Spinal cord (tissue), 10 donors: ENCODE data around the gene ADGRV1. TPM values are rescaled to one million over a fixed set of nuclear protein-coding genes. Genes with fewer than 3 reads are reported as not detected.

ENCODE experiments used
- DNase-seq, 6 donors: peaks; one replicate each; pipeline versions ENCODE4 v3.0.0 to v3.0.0-alpha.2; 2013 to 2015; ENCODE audit warnings: low spot score in 6 of 6, low read depth in 4 of 6
- H3K27ac ChIP-seq: one replicate; pipeline ENCODE4 v1.5.1; 2013; ENCODE audit warnings: low read depth, low read length, control low read depth
- H3K27me3 ChIP-seq: one replicate; pipeline ENCODE4 v1.6.1; 2013; ENCODE audit warnings: low read length; ENCODE audit not compliant: control insufficient read depth, insufficient read depth
- H3K36me3 ChIP-seq: one replicate; pipeline ENCODE4 v1.6.1; 2013; ENCODE audit warnings: low read length; ENCODE audit not compliant: control insufficient read depth, insufficient read depth
- H3K4me1 ChIP-seq: one replicate; pipeline ENCODE4 v1.6.1; 2013; ENCODE audit warnings: low read length; ENCODE audit not compliant: control insufficient read depth, insufficient read depth
- H3K4me3 ChIP-seq: one replicate; pipeline ENCODE4 v1.5.1; 2013; ENCODE audit warnings: low read depth, low read length, control low read depth
- H3K9me3 ChIP-seq: one replicate; pipeline ENCODE4 v1.6.1; 2013; ENCODE audit warnings: low read length; ENCODE audit not compliant: control insufficient read depth, insufficient read depth
- WGBS: methylation state at CpG from one replicate; pipeline ENCODE4 v1.1.5; 2013; ENCODE audit warnings: missing lambda C conversion rate; ENCODE audit not compliant: insufficient coverage; 5-methylcytosine and 5-hydroxymethylcytosine counted together
- polyA plus RNA-seq, 2 donors: library from polyadenylated mRNA; unstranded; fragments of 120-200 nt; gene quantifications; one replicate each; pipeline ENCODE4 v1.2.1, GENCODE V29; 2013; ENCODE audit not compliant: insufficient read length in 2 of 2
- total RNA-seq, 2 donors: library from RNA; depleted of rRNA in 1 of 2; stranded (reverse); fragments of 120-200 nt in 1 of 2; fragments of >200 nt in 1 of 2; gene quantifications; one replicate each; pipeline versions ENCODE4 v1.2.3 to v1.2.4, GENCODE V29; 2013 to 2014
- donor health status: healthy.

The ADGRV1 gene
- total and polyA plus RNA-seq, 4 donors, result 72.0 to 180 (median 108) TPM

DNA sequence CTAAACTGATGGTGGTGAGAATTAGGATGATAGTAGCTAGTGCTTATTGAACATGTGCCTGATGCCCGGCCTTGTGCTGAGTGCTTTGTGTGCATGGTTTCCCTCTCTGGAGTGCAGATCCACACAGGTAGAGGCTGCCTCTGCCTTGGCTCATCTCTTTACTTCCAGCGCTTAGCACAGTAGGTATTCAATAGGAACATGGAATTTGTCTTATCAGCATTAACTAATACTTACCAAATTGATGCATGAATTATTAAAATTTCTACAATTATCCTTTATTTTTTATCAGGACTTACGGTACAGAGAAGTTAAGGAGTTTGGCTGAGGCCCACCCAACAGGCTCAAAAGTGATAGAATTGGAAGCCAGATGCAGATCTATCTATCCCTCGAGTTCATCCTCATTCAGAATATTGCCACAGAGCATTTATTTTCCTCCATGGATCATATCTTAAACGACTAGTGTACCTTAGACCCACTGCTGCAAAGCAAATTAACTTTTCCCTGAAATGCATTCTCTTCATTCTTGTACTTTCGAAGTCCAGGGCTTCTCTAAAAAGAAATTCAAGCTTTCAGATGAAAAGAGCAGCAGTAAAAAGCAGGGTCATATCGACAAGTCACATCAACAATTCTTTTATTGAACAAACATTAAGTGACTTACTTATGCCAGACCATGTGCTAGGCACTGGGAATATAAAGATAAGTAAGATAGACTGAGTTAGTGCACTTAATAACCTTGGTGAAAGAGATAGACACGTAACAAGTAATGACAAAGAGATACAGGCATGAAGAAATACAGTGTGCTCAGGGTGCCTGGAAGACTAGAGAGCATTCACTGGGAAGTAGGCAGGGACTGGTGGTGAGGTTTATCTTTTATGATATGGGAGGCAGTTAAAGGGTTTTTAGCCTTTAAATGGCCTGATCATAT, 534.5 kb downstream of the ADGRV1 start:
- Histone ChIP-seq H3K27me3 (no peaks in the 10 kb centered on the region), H3K4me1 (no peaks in the 10 kb centered on the region), H3K4me3 (no peak overlapping the region), H3K36me3 (no peaks in the 10 kb centered on the region), H3K27ac (no peak overlapping the region), H3K9me3 (no peaks in the 10 kb centered on the region)
- DNase-seq, result no peak
- WGBS, result 67% methylated on average over 4 of the region's 8 CpGs

DNA sequence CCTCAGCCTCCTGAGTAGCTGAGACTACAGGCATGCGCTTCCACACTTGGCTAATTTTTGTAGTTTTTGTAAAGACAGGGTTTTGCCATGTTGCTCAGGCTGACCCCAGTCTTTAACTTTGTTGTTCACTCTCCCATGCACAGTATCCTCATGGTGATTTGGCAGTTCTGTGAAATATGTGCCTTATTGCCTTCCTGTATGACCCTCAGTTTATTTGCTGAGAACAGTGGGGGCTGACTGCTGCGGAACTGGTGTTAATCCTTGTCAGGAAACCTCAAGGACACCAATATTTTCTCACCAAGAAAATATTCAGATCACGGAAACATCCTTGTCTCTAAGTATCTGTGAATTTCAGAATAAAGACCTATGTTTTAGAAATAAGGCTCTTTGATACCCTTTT, 536.7 kb downstream of the ADGRV1 start:
- H3K9me3 ChIP-seq, result no peaks in the 10 kb centered on the region
- no peaks in the 10 kb centered on the region for H3K4me1 ChIP-seq
- no peak for DNase-seq
- no CpG with 5 or more reads among the region's 3 CpGs for WGBS
- no peak overlapping the region for H3K4me3 ChIP-seq
- H3K27ac ChIP-seq, result no peak overlapping the region
- no peaks in the 10 kb centered on the region for H3K36me3 ChIP-seq
- no peaks in the 10 kb centered on the region for H3K27me3 ChIP-seq

DNA sequence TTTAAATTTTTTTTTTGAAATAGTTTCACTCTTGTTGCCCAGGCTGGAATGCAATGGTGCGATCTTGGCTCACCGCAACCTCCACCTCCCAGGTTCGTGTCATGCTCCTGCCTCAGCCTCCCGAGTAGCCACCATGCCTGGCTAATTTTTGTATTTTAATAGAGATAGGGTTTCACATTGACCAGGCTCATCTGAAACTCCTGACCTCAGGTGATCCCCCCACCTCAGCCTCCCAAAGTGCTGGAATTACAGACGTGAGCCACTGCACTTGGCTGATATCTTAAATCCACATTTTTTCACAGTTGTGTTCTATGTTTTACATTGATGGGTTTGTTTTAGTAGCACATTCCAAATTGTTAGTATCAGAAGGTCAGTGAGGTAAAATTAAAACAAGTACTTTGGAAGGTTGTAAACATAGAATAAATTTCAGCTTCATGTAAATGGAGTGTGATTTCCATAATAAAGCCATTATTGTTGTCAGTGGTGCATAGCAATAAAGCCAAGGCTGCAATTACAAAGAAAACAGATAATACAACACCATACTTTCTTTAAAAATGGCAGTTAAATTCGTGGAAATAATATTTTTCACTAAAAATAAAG, 537.3 kb downstream of the ADGRV1 start:
- peak in 1 of 6 donors; percentile 72 for DNase-seq
- Histone ChIP-seq H3K27me3 (no peaks in the 10 kb centered on the region), H3K36me3 (no peaks in the 10 kb centered on the region), H3K9me3 (no peaks in the 10 kb centered on the region), H3K4me1 (no peaks in the 10 kb centered on the region), H3K4me3 (no peak overlapping the region), H3K27ac (no peak overlapping the region)
- WGBS, result no CpG with 5 or more reads among the region's 6 CpGs

DNA sequence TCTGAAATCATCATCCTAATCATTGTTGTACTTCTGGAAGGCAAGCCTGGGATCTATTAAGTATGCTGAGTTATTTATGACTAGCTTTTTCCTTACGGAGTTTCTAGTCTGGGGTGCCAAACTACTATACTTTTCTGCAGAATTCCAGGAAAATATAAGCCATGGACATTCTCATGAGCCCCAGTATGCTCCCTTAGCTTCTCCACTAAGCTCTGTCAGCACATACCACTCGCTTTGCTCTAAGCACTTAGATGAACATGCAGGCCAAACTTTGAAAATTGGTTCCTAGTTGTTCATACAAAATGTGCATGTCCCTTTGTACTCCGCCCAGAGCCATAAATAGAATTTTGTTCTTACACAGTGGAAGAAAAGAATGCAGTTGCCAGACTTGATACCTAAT, 539.9 kb downstream of the ADGRV1 start:
- H3K4me1 ChIP-seq, result no peaks in the 10 kb centered on the region
- H3K4me3 ChIP-seq, result no peak overlapping the region
- H3K27me3 ChIP-seq, result no peaks in the 10 kb centered on the region
- H3K27ac ChIP-seq, result no peak overlapping the region
- WGBS, result 69% methylated on average over 2 of the region's 3 CpGs
- H3K9me3 ChIP-seq, result no peaks in the 10 kb centered on the region
- no peaks in the 10 kb centered on the region for H3K36me3 ChIP-seq
- no peak for DNase-seq

DNA sequence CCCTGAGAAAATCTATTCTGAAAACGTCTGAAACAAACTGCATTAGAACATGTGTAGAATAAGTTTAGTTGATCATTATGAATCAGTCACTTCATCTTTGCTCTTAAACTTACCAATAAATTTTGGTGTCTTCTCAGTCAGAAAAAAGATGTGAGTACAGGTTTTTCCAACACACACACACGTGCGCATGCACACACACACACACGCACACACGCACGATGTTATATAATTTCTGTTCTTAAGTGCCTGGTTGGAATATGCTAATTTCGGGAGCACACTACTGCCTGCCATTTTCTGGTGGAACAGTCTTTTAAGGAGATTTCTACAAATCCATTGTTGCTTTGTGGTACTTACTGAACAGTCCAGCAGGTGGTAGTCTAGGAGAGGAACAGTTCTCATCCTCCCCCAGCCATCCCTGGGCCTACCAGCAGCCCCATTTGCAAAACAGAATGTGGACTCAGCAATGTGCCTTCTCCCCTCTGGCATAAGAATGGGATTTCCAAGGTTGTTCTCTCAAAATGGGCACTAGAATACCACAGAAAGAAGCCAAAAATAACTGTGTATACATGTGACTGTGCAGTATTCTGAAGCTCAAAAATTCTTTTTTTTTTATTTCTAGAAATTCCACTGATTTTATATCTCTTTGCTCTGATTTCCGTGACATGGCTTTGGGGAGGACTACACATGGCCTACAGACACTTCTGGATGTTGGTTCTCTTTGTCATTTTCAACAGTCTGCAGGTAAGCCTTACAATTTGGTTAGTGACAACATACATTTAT, 543.2 kb downstream of the ADGRV1 start:
- Histone ChIP-seq H3K27me3 (no peaks in the 10 kb centered on the region), H3K9me3 (peaks cover 7% of the 10 kb centered on the region), H3K4me1 (no peaks in the 10 kb centered on the region), H3K4me3 (no peak overlapping the region), H3K36me3 (no peaks in the 10 kb centered on the region), H3K27ac (no peak overlapping the region)
- 100% methylated on average over 1 of the region's 8 CpGs for WGBS
- peak in 5 of 6 donors; percentile 29 to 92 (median 68) for DNase-seq

GRCh38 chr5:91103353-91104061, 544.9 kb downstream of the ADGRV1 start:
- WGBS, result 95% methylated on average over 5 of the region's 6 CpGs
- DNase-seq, result no peak
- Histone ChIP-seq H3K4me3 (no peak overlapping the region), H3K27me3 (no peaks in the 10 kb centered on the region), H3K27ac (no peak overlapping the region), H3K36me3 (no peaks in the 10 kb centered on the region), H3K4me1 (no peaks in the 10 kb centered on the region), H3K9me3 (peaks cover 7% of the 10 kb centered on the region)

- no peak overlapping the region for H3K4me3 ChIP-seq
- WGBS, result no CpG with 5 or more reads among the region's 1 CpG
- no peak overlapping the region for H3K27ac ChIP-seq
Observed at GRCh38 chr5:91104062-91104448, 545.5 kb downstream of the ADGRV1 start.

GRCh38 chr5:91106842-91107511, 548.4 kb downstream of the ADGRV1 start:
- no peak for DNase-seq
- Histone ChIP-seq H3K27me3 (no peaks in the 10 kb centered on the region), H3K36me3 (no peaks in the 10 kb centered on the region), H3K4me1 (no peaks in the 10 kb centered on the region), H3K4me3 (no peak overlapping the region), H3K9me3 (peaks cover 7% of the 10 kb centered on the region), H3K27ac (no peak overlapping the region)
- WGBS, result 61% methylated on average over 8 of the region's 8 CpGs

More at GRCh38 chr5:91104062-91104448, 545.5 kb downstream of the ADGRV1 start:
- no peak for DNase-seq
- peaks cover 7% of the 10 kb centered on the region for H3K9me3 ChIP-seq
- H3K36me3 ChIP-seq, result no peaks in the 10 kb centered on the region
- no peaks in the 10 kb centered on the region for H3K27me3 ChIP-seq
- no peaks in the 10 kb centered on the region for H3K4me1 ChIP-seq

DNA sequence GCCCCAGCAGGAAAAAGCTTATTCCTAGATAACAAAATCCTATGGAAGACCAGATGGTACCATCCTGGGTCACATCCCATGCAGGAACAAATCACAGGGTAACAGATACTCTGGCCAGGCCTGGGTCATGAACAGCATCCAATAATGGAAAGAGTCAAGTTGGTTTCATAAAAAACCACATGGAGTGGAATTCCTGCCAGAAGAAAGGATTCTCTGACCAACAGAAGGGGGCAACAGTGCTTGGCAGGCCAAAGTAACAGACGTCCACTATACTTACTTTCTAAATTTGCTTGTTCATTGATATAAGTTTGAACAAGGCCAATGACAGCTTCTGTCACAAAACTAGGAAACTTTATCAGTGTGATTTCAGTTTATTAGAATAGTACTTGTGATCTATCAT, 551.0 kb downstream of the ADGRV1 start:
- DNase-seq, result no peak
- no peak overlapping the region for H3K27ac ChIP-seq
- no peaks in the 10 kb centered on the region for H3K36me3 ChIP-seq
- H3K4me3 ChIP-seq, result no peak overlapping the region
- peaks cover 3% of the 10 kb centered on the region for H3K27me3 ChIP-seq
- H3K9me3 ChIP-seq, result peaks cover 7% of the 10 kb centered on the region
- peaks cover 4% of the 10 kb centered on the region for H3K4me1 ChIP-seq
- WGBS, result no CpG with 5 or more reads among the region's 1 CpG
